Measurements from ENCODE around the gene XYLT1. TPM values are rescaled to one million over a fixed set of nuclear protein-coding genes. Genes with fewer than 3 reads are reported as not detected.
A peak's percentile ranks its signal among the peaks of the same experiment; 100 is the strongest.

The XYLT1 gene
- polyA plus RNA-seq, 1 of the 3 experiments (the other 2 are of a cell fraction), result 17.6 TPM

GRCh38 chr16:17453364-17454038 is 17.3 kb downstream of the XYLT1 start:
- peak; percentile 36 for DNase-seq
- H3K9me3 ChIP-seq, result no peaks in the 10 kb centered on the region
- 72% methylated on average over 8 of the region's 8 CpGs for WGBS (ENCODE audit: low lambda C conversion rate)
- peaks cover 0 to 17% of the 10 kb centered on the region in 2 experiments; a peak in 1 of 4 replicates for H3K4me1 ChIP-seq (ENCODE audit: control insufficient read depth in 1 of 2, insufficient read depth in 2 of 2, low read depth in 1 of 2, low read length in 1 of 2)
- peaks cover 0 to 50% of the 10 kb centered on the region in 2 experiments for H3K36me3 ChIP-seq (replicated peaks in 1 of 2; ENCODE audit: control insufficient read depth in 1 of 2, insufficient read depth in 2 of 2, low read length in 1 of 2)
- H3K27me3 ChIP-seq (ENCODE audit: insufficient read depth), result no peaks in the 10 kb centered on the region
- H3K4me3 ChIP-seq (ENCODE audit: low read depth in 2 of 2, low read length in 1 of 2), result no peak overlapping the region
- H3K27ac ChIP-seq (ENCODE audit: low read depth in 2 of 2, low read length in 1 of 2), result peak overlapping the region in 1 of 2 experiments; percentile 15; a peak in 3 of 4 replicates
- H3K9me2 ChIP-seq, result no peaks in the 10 kb centered on the region
- CTCF ChIA-PET, result interaction anchor here (1.4 to 1.8 kb wide), 2 partner anchors 9 to 15 kb away, joined by 5 to 6 read pairs; no protein-coding TSS in a partner anchor
- peaks cover 99% of the 10 kb centered on the region for H3K79me2 ChIP-seq (ENCODE audit: insufficient read depth)
- no peak overlapping the region for H3K9ac ChIP-seq
- POLR2A ChIA-PET, result no interaction called here
- H4K20me1 ChIP-seq (ENCODE audit: insufficient read depth), result peaks cover 99% of the 10 kb centered on the region
- H3K4me2 ChIP-seq, result peak overlapping the region; percentile 25; the same call in 1 of the 2 replicates
- peaks cover 27% of the 10 kb centered on the region for H3F3A ChIP-seq (replicated peaks; ENCODE audit: insufficient read depth)
- TF ChIP-seq EP300 (IDR thresholded peaks at IDR 0.05; ENCODE audit: borderline replicate concordance in 1 of 2, low read depth in 1 of 2, low read length in 1 of 2), result peak in 1 of 2 experiments; percentile 43; a peak in 1 of 4 replicates
- no peak; the same call in 1 of the 2 replicates for TF ChIP-seq RAD21 (IDR thresholded peaks at IDR 0.05; ENCODE audit: low read length)
- TF ChIP-seq TEAD4 (IDR thresholded peaks at IDR 0.05; ENCODE audit: borderline replicate concordance, insufficient read depth), result no peak
- no peak for TF ChIP-seq SMC3 (IDR thresholded peaks at IDR 0.05; ENCODE audit: low read depth, low read length)
- no peak for TF ChIP-seq TAF1 (IDR thresholded peaks at IDR 0.05; ENCODE audit: borderline replicate concordance, low read depth, low read length)
- no peak for TF ChIP-seq TCF12 (IDR thresholded peaks at IDR 0.05)
- TF ChIP-seq REST (IDR thresholded peaks at IDR 0.05; ENCODE audit: low read depth, low read length), result no peak
- no peak for TF ChIP-seq MEF2A (IDR thresholded peaks at IDR 0.05; ENCODE audit: borderline replicate concordance, low read depth)
- no peak for TF ChIP-seq CTCF (IDR thresholded peaks at IDR 0.05)
- TF ChIP-seq NFIC (IDR thresholded peaks at IDR 0.05; ENCODE audit: borderline replicate concordance), result no peak
- no peak for TF ChIP-seq FOXM1 (IDR thresholded peaks at IDR 0.05; ENCODE audit: low read depth)
- no peak for TF ChIP-seq PBX3 (IDR thresholded peaks at IDR 0.05)
- no peak for TF ChIP-seq SIN3A (IDR thresholded peaks at IDR 0.05; ENCODE audit: borderline replicate concordance, low read depth, low read length)
- TF ChIP-seq RCOR1 (IDR thresholded peaks at IDR 0.05; ENCODE audit: low read length), result peak; percentile 63; the same call in 1 of the 2 replicates
- no peak for TF ChIP-seq NRF1 (IDR thresholded peaks at IDR 0.05; ENCODE audit: low read depth, low read length)
- no peak for TF ChIP-seq IRF3 (IDR thresholded peaks at IDR 0.05; ENCODE audit: low read depth, low read length)
- no peak for TF ChIP-seq USF2 (IDR thresholded peaks at IDR 0.05; ENCODE audit: borderline replicate concordance, low read depth, low read length)
- TF ChIP-seq GATA2 (CRISPR knock-in tag; IDR thresholded peaks at IDR 0.05), result peak; percentile 66
- TF ChIP-seq RFX5 (IDR thresholded peaks at IDR 0.05; ENCODE audit: low read length), result no peak
- TF ChIP-seq YY1 (IDR thresholded peaks at IDR 0.05; ENCODE audit: low read depth), result no peak
- H2AFZ ChIP-seq (ENCODE audit: low read depth), result no peak overlapping the region

All from SK-N-SH (cell line).